Neural progenitor cell (in vitro differentiated cells): ENCODE results near the gene IL27RA.

Source experiments
- CTCF ChIP-seq: fragments of 200-600 bp; sonication (generic); IDR thresholded peaks from 2 replicates; pipeline ENCODE4 v1.5.1; 2017; ENCODE audit warnings: antibody characterized with exemption, mild to moderate bottlenecking
- EZH2 ChIP-seq: fragments of 200-600 bp; sonication (generic); IDR thresholded peaks from 2 replicates; pipeline ENCODE4 v1.6.1; 2017; ENCODE audit warnings: antibody characterized with exemption, mild to moderate bottlenecking, moderate library complexity

GRCh38 chr19:14091813-14092462 is 60.4 kb downstream of the IL27RA start:
- TF ChIP-seq EZH2, result no peak
- TF ChIP-seq CTCF, result peak; percentile 35
